Iris pigment epithelial cell (primary cell): ENCODE measurements around the gene POLE3.
"Not testable (repeated sequence)": the region's sequence is repeated elsewhere in the genome, so short reads cannot be mapped to it uniquely, and the experiment has no call there.

Experiments used
- DNase-seq: peaks from one replicate; pipeline ENCODE4 v3.0.0-alpha.2; 2011; ENCODE audit warnings: low read depth

Gene POLE3

GRCh38 chr9:113376634-113377567 is 33.6 kb downstream of the POLE3 start, which contains the start of gene HDHD3:
Gene HDHD3, minus strand, starts transcription at chr9:113376986. Its CDS starts 2,632 bp downstream, at chr9:113374354.
- DNase-seq, result peak; percentile 73

GRCh38 chr9:113375057-113376023 is 35.1 kb downstream of the POLE3 start:
- peak; percentile 57 for DNase-seq

- no peak for DNase-seq
These were observed 36.6 kb downstream of the POLE3 start for GRCh38 chr9:113373676-113374392.

DNA sequence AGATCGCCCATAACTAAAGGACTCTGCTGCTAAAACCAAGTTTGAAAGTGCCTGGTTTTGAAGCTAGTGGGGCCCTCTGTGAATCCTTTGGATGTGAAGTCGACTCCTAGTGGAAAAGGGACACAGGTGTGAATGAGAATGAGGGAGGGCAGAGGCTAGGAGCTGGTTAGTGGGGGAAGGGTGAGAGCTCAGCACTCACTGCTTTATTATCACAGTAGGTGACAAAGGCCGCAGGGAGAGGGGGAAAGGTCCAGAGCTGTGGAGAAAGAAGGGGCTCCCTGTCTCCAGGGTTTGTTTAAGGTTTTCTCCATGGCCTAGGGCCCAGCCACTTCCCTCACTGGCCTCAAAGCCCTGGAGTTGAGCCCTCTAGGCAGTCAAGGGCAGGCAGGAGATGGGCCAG is 37.2 kb downstream of the POLE3 start:
- DNase-seq, result no peak

- DNase-seq, result no peak
These were observed 38.4 kb downstream of the POLE3 start for GRCh38 chr9:113372059-113372458.

DNA sequence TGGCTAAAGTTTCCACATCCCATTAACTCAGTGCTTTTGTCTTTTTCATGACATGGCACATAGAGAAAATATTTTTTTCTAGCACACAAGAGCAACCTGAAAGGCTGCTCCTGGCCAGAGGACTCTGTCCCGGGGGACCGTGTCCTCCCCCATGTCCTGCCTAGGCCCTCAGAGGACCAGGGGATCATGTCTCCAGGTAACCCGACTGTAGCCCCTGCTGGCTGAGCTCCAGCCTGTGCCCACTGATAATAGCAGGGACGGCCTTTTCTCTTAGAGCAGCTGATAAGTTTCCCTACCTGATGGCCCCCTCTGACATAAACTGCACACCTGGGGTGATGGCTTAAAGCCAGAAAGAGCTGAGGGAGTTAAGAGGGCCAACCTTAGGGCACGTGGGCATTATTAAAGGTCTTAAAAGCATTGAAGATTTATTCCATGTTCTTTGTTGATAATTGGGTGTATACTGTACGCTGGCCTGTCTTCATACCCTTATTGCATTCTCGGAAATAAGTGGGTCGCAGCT is 39.6 kb downstream of the POLE3 start:
- DNase-seq, result no peak

DNA sequence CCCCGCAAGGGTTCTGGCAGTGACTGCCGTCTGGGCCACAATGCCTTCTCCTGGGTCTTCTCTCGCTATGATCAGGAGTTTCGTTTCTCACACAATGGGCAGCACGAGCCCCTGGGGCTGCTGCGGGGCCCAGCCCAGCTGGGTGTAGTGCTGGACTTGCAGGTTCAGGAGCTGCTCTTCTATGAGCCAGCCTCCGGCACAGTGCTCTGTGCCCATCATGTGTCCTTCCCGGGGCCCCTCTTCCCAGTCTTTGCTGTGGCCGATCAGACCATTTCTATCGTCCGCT is 40.7 kb downstream of the POLE3 start:
- DNase-seq, result no peak

GRCh38 chr9:113368982-113369854 is 41.3 kb downstream of the POLE3 start:
- DNase-seq, result no peak

DNA sequence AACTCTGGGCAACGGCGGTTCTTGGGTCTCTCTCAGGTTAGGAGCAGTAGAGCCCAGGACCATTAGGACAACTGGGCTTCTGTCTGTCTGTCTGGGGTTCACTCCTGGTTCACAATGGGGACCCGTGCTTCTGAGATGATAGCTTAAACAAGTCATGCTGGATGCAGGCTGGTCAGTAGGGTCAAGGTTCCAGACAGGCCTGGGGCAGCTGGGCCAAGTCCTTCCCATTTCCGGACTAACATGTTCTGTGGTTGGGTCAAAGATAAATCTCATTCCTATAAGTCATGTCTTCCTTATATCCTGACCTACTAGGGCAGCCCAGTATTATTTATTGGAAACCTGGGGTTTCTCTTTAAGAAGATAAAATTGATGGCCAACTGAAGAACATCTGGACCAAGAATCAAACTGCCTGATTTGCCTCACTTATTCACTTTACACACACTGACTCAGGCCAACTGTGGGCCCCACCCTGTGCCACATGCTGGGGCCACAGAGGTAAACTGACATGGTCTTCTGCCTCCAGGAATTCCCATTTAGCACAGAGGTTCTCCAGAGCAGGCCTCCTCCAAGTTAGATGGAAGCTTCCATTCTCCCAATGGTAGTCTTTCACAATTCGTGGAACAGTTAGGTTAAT is 42.0 kb downstream of the POLE3 start:
- DNase-seq, result no peak

GRCh38 chr9:113365652-113366051 is 44.8 kb downstream of the POLE3 start:
- not testable (repeated sequence) for DNase-seq

GRCh38 chr9:113364951-113365350 is 45.5 kb downstream of the POLE3 start:
- no peak for DNase-seq

- DNase-seq, result no peak
These were observed 47.1 kb downstream of the POLE3 start for GRCh38 chr9:113363336-113363735.

DNA sequence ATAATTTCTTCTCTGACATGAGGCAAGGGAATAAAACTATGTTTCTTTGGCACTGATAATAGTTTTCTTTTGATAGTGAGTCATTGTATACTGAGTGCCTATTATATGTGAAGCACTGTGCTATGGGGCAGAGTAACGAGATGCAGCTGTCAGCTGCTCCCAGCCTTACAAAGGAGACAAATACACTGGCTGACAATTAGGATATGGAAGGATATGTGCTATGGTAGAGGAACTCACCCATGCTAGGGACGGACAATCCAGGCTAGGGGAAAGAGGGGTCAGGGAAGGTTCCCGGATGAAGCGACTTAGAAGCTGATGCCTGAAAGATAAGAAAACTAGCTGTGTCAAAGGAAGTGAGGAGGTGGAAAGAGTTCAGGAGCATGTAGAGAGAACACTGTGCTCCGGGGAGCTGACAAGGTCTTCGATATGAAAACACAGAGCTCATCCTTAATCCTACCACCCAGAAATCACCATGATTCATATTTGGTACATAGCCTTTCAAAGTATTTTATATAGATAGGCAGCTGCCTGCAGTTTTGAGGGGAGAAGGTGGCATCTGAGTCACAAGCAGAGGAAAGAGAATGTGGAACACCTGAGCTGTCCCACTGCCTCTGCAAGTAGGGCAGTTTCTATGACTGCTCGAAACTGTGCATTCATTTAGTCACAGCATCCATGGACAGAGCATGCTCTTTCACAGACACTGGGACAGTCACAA is 49.0 kb downstream of the POLE3 start:
- DNase-seq, result peak; percentile 61

- no peak for DNase-seq
These were observed 50.1 kb downstream of the POLE3 start for GRCh38 chr9:113360242-113360842.

DNA sequence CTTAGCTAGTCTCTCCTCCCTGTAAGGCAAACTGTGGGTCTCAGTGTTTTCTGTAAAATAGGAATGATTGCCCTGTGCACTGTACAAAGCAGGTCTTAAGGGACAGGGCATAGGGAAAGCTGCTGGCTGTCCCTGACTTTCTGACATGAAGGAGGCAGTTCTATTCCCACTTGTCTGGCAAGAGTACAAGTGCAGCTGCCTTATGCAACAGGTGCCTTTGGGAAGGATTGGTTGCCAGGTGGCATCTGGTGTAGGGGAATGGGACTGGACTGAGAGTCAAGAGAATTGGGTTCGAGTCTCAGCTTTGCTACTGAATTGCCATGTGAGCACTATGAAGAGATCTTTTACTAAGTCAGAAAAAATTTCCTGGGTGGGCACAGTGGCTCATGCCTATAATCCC is 51.1 kb downstream of the POLE3 start:
- no peak for DNase-seq
